Esophagus (tissue), 2 donors: ENCODE data around the gene SERPINA9. TPM values are rescaled to one million over a fixed set of nuclear protein-coding genes. Genes with fewer than 3 reads are reported as not detected.
"Not testable (repeated sequence)": the region's sequence is repeated elsewhere in the genome, so short reads cannot be mapped to it uniquely, and the experiment has no call there.

Source experiments
- H3K27ac ChIP-seq, 2 donors: one replicate each; pipeline ENCODE4 v1.5.1; 2013; ENCODE audit warnings: low read depth in 2 of 2, mild to moderate bottlenecking in 2 of 2, inconsistent platforms in 1 of 2, low read length in 1 of 2, moderate library complexity in 1 of 2
- H3K27me3 ChIP-seq, 2 donors: one replicate each; pipeline ENCODE4 v1.6.1; 2013; ENCODE audit warnings: low read length in 2 of 2, control low read depth in 1 of 2, mild to moderate bottlenecking in 1 of 2; ENCODE audit not compliant: insufficient read depth in 2 of 2, control insufficient read depth in 1 of 2
- H3K36me3 ChIP-seq, 2 donors: one replicate each; pipeline ENCODE4 v1.6.1; 2013; ENCODE audit warnings: low read length in 1 of 2; ENCODE audit not compliant: control insufficient read depth in 2 of 2, insufficient read depth in 2 of 2
- H3K4me1 ChIP-seq, 2 donors: one replicate each; pipeline ENCODE4 v1.6.1; 2013; ENCODE audit warnings: low read length in 1 of 2; ENCODE audit not compliant: control insufficient read depth in 2 of 2, insufficient read depth in 2 of 2
- H3K4me3 ChIP-seq, 2 donors: one replicate each; pipeline ENCODE4 v1.5.1; 2013; ENCODE audit warnings: low read length in 2 of 2, mild to moderate bottlenecking in 2 of 2, low read depth in 1 of 2, moderate library complexity in 1 of 2
- H3K9me3 ChIP-seq, 2 donors: one replicate each; pipeline ENCODE4 v1.6.1; 2013; ENCODE audit warnings: mild to moderate bottlenecking in 2 of 2, low read depth in 1 of 2, low read length in 1 of 2, moderate library complexity in 1 of 2; ENCODE audit not compliant: control insufficient read depth in 2 of 2, insufficient read depth in 1 of 2
- WGBS, 2 donors: extraction: QIAGEN DNeasy Blood & Tissue Kit; methylation state at CpG; one replicate each; pipeline ENCODE4 v1.1.7; 2013; 5-methylcytosine and 5-hydroxymethylcytosine counted together
- polyA plus RNA-seq, 2 donors: library from polyadenylated mRNA; stranded (reverse); fragments of 200-250 nt; gene quantifications; one replicate each; pipeline ENCODE4 v1.2.3, GENCODE V29; 2013
- donor health status: healthy with polysubstance abuse.
- donor health status: Bipolar disorder and iron deficiency.

SERPINA9 gene
- polyA plus RNA-seq, 2 donors = not detected

- not testable (repeated sequence) for H3K36me3 ChIP-seq, H3K27ac ChIP-seq, H3K9me3 ChIP-seq, H3K4me1 ChIP-seq, H3K4me3 ChIP-seq, H3K27me3 ChIP-seq
- WGBS, 2 donors = 77 to 80% methylated on average over 3 of the region's 3 CpGs
These were observed 58.3 kb downstream of the SERPINA9 start for GRCh38 chr14:94417497-94418205.

Other genes with a start within 250 kb of the SERPINA9 start
- gene SERPINA10, start 182.9 kb downstream of the SERPINA9 start, polyA plus RNA-seq = not detected
- under 1 TPM in 1 of 2 donors, not detected in 1; 0.04 TPM for gene SERPINA6, start 152.9 kb downstream of the SERPINA9 start, polyA plus RNA-seq
- not detected for gene SERPINA2, start 109.5 kb downstream of the SERPINA9 start, polyA plus RNA-seq
- gene SERPINA1, start 87.6 kb downstream of the SERPINA9 start, polyA plus RNA-seq = 1 to 10 TPM; 1.5 to 2.2 TPM
- gene SERPINA11, start 23.4 kb downstream of the SERPINA9 start, polyA plus RNA-seq = under 1 TPM; 0.12 to 0.27 TPM
- gene SERPINA12, start 33.3 kb upstream of the SERPINA9 start, polyA plus RNA-seq = not detected
- not detected for gene SERPINA4, start 85.2 kb upstream of the SERPINA9 start, polyA plus RNA-seq
- gene SERPINA5, start 105.2 kb upstream of the SERPINA9 start, polyA plus RNA-seq = under 1 TPM; 0.10 to 0.16 TPM
- 10 to 100 TPM in 1 of 2 donors, 1 to 10 TPM in 1; 8.9 to 30.5 TPM for gene SERPINA3, start 136.2 kb upstream of the SERPINA9 start, polyA plus RNA-seq